ENCODE results near the gene CARS1. TPM values are rescaled to one million over a fixed set of nuclear protein-coding genes. Genes with fewer than 3 reads are reported as not detected.

The CARS1 gene
- total RNA-seq, 1 experiment from 2014 or later: 57.2 TPM

Other genes with a start within 250 kb of the CARS1 start
- gene CDKN1C, start 171.6 kb downstream of the CARS1 start, total RNA-seq (2014; rRNA removed; shearing (Covaris generic); ENCODE audit: low replicate concordance): 0.56 TPM in 1 of 2 replicates, not detected in the other
- gene PHLDA2, start 128.0 kb downstream of the CARS1 start, total RNA-seq (2014; rRNA removed; shearing (Covaris generic); ENCODE audit: low replicate concordance): 4.0 and 26.4 TPM in 2 replicates
- gene NAP1L4, start 65.1 kb downstream of the CARS1 start, total RNA-seq (2014; rRNA removed; shearing (Covaris generic); ENCODE audit: low replicate concordance): 98.0 and 116 TPM in 2 replicates
- 9.9 and 11.0 TPM in 2 replicates for gene OSBPL5, start 107.9 kb upstream of the CARS1 start, total RNA-seq (2014; rRNA removed; shearing (Covaris generic); ENCODE audit: low replicate concordance)
- not detected in 2 replicates for gene MRGPRG, start 161.4 kb upstream of the CARS1 start, total RNA-seq (2014; rRNA removed; shearing (Covaris generic); ENCODE audit: low replicate concordance)
- not detected in 2 replicates for gene MRGPRE, start 175.0 kb upstream of the CARS1 start, total RNA-seq (2014; rRNA removed; shearing (Covaris generic); ENCODE audit: low replicate concordance)